ENCODE measurements around the gene FEM1C.
"Not testable (repeated sequence)": the region's sequence is repeated elsewhere in the genome, so short reads cannot be mapped to it uniquely, and the experiment has no call there.

FEM1C gene

DNA sequence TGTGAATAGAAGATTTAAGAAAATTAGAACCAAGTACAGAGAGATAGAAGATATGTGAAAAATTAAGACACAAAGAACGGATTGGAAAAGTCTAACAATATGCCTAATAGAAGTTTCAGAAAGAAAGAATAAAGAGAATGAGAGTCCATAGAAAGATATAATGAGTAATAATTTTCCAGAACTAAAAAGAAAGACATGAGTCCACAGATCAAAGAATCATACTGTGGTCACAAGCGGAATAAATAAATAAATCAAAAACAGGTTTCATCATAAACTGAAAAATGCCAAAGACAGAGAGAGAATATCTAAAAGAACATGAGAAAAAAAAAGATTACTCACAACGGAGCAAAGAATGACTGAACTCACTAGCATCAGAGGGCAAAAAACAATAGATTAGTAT, 32.9 kb downstream of the FEM1C start:
- no peak for DNase-seq

- no peak for DNase-seq
Observed at GRCh38 chr5:115510145-115510645, 34.4 kb downstream of the FEM1C start.

DNA sequence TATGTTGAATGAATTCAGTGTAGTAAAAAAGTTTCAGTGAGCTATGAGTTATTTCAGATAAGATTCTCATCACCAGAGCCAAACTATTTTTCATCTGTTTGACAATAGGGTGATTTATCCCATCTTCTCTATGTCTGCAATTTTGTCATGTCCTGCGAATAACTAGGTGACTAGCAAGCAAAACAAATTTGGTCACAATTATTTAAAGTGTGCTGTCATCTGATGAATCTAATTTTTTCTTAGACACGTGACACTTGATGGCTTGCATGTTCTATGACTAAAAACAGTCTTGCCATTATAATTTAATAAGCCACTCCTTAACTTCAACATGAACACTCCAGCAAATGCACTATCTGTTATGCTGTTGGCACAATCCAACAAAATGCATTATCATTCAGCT, 35.0 kb downstream of the FEM1C start:
- no peak for DNase-seq

GRCh38 chr5:115507681-115508080, 36.9 kb downstream of the FEM1C start:
- no peak for DNase-seq

GRCh38 chr5:115503420-115503819, 41.2 kb downstream of the FEM1C start:
- no peak for DNase-seq

- no peak for DNase-seq
Observed at GRCh38 chr5:115501464-115502210, 42.9 kb downstream of the FEM1C start.

- no peak for DNase-seq
Observed at GRCh38 chr5:115500225-115500624, 44.4 kb downstream of the FEM1C start.

DNA sequence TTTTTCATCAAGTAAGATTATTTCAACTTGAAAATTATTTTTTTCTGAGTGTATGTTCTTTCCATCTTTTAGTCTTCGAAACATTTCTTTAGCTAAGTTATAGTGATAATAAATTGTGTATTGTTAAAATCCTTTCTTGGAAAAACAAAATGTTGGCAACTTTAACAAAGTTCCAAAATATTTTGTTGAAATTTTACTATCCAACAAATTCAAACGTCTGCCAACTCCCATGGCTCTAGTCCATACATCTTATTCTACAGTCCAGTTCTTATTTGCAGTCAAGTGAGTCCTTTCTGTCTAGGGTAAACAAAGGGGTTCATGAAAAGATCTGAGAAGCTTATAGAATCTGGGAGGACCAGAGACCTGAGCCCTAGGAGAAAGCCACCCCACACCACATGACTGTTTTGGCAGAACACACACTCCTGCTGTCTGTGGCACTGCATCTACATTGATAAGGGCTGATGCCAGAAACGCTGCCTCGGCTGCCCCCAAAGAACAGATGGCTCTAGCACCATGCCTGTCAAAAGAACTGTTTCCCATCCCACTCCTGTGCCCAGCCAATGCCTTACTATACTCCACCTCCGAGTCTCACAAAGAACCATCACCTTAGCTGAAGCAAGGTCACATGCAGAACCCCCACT, 47.5 kb downstream of the FEM1C start:
- DNase-seq = no peak

- no peak for DNase-seq
Observed at GRCh38 chr5:115494570-115495289, 49.8 kb downstream of the FEM1C start.

DNA sequence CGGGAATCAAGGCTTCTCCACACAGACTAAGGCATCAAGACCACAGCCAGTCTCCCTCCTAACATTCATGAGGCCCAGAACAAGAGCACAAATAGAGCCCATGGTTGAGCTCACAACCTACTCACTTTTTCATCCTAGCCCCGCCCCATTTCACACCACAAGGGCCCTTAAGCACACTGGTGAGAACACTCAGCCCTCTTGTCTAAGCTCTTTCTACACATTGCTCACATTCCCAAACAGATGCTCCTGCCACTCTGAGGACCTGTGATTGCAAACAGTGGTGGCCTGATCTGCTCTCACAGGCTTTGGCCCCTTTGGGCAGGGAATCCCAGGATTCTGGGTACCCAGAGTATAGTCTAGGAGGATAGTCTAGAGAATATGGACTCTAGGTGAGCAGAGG, 54.0 kb downstream of the FEM1C start:
- DNase-seq = no peak

DNA sequence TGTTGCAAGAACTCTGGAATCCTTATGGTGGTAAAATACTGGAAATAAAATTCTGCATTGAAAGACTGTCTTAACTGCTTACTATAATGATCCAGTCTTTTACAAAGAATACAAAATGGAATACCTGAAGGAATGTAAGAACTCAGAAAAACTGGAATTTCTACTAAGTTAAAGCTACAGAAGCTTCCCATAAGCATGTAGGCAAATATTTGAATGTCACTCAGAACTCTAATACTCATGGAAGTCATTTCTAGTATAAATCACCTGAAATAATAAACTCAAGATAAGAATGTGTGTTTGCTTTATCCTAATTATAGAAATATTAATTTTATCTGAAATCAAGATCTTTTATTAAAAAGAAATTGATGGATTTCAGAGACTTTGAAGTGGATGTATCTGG, 54.8 kb downstream of the FEM1C start:
- no peak for DNase-seq

GRCh38 chr5:115487756-115488155, 56.8 kb downstream of the FEM1C start:
- peak in 1 of 2 experiments; percentile 2 for DNase-seq

GRCh38 chr5:115487168-115487567, 57.4 kb downstream of the FEM1C start:
- no peak for DNase-seq

- no peak for DNase-seq
Observed at GRCh38 chr5:115486728-115487127, 57.8 kb downstream of the FEM1C start.

DNA sequence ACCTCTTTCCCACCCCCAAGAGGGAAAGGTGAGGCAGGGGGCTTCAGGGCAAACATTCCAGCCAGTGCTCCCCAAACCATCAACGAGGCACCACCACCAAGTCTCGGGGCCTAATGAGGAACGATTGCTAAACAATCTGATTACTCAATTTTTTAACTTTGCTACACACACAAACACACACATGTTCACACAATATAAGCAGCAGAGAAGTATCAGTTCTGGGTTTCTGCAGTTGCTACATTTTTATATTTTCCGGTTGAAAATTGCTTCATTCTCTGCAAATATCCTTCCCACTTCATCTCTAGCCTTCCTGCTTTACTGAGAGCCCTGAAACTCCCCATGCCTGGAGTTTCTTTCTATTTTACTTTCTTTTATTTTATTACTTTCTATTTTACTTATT, 60.2 kb downstream of the FEM1C start:
- no peak for DNase-seq

DNA sequence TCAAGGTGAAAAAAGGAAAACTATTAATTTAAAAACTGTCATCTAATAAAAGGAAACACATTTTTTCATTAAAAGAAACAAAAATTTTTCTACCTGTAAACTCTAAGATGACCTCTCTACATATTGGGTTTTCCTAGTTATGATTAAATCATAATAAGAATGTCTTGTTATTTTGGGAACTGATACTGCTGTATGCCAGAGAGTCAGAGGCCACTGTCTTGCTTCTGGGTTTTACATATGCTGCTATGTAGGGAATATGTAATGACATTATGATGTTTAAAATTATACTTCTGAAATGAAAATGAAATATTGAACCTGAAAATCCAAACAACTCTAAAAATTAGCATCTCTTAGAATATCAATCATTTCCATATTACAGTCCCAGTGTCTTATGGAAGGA, 63.7 kb downstream of the FEM1C start:
- DNase-seq = no peak

DNA sequence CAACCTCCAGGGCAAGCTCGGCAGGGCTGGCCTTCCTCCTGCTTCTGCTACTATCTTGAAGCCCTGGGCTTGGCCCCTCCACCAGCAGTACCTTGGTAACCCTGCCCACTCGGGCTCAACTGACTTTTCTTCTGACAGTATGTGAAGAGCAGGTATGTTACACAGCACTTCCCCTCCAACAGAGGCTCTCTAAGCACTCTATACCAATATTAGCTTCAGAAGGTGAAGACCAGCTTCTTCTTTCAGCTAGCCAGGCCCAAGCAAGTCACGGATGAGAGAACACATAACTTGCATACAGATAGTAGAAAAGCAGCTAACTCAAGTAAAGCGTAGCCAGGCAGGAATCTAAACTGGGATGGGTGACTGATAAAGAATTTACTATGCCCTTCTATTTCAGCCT, 64.3 kb downstream of the FEM1C start:
- DNase-seq = no peak

DNA sequence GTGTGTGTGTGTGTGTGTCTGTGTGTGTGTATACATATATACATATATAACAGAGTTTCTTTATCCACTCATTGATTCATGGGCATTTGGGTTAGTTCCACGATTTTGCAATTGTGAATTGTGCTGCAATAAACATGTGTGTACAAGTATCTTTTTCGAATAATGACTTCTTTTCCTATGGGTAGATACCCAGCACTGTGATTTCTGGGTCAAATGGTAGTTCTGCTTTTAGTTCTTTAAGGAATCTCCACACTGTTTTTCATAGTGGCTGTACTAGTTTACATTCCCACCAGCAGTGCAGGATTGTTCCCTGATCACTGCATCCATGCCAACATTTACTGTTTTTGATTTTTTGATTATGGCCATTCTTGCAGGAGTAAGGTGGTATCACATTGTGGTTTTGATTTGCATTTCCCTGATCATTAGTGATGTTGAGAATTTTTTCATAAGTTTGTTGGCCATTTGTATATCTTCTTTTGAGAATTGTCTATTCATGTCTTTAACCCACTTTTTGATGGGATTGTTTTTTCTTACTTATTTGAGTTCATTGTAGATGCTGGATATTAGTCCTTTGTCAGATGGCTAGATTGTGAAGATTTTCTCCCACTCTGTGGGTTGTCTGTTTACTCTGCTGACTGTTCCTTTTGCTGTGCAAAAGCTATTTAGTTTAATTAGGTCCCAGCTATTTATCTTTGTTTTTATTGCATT, 65.3 kb downstream of the FEM1C start:
- DNase-seq = not testable (repeated sequence)

DNA sequence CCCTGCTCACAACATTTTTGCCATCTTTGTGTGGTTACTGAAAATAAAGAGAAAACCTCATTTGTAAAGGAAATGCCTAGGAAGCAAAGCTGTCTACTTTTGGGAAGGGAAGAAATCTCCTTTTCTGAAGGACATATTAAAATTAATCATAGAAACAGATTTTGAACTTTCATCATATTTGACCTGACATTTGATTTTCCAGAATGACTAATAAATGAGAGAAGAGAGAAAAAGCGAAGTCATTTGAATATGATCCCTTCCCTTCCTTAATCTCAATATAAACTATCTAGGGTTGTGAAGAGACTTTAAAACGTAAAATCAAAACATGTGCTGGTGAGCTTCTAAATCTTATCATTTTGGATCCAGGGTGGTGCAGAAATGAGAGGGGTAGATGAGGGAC, 66.3 kb downstream of the FEM1C start:
- no peak for DNase-seq

DNA sequence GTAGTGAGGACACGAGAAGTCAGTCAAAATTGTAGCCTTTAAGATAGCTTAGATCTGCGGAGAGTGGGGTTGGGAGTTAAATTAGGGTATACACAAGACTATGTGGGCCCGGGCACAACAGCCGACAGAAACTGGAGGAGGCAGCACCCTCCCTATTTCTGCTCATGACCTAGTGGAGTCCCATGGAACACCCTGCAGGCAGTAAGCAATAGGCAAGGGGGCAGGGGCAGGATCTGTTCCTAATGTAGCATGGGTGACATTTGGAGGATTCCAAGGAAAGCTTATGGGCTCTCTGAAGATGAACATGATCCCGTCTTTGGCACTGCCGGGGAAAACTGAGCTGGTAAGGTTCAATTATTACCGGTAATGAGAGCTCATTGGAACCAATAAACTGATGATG, 67.0 kb downstream of the FEM1C start:
- DNase-seq = no peak

DNA sequence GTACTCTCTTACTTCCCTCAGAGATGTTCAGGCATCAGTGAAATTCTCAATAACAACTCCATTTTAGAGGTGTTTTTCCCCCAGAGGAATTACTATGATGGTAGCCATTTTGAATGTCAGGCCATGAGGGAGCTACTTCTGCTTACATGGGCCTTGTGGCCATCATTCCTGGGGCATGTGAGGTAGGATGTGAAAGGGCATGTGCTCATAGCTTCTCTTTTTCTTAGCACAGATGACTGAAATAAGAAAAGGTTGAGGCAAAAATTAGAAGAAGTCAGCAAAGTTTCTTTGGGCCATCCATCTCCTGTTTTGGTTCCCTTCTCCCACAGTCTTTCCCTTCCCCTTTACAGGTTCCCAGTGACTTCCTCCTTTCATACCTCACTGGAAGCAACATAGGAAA, 68.8 kb downstream of the FEM1C start:
- no peak for DNase-seq

- no peak for DNase-seq
Observed at GRCh38 chr5:115472271-115473025, 72.1 kb downstream of the FEM1C start.
